DOHH2 (cell line): ENCODE measurements around the gene ZBTB38.

Experiments used
- EZH2phosphoT487 ChIP-seq: fragments of 200-600 bp; sonication (generic); IDR thresholded peaks from 2 replicates; pipeline ENCODE4 v1.6.1; 2017; ENCODE audit warnings: borderline replicate concordance, mild to moderate bottlenecking, antibody characterized with exemption, low read length, moderate library complexity, mixed read lengths
- TF ChIP-seq, protein P1 (sequence below): fragments of 200-600 bp; sonication (generic); IDR thresholded peaks from one replicate; pipeline ENCODE4 v1.5.1; 2014; ENCODE audit warnings: antibody characterized with exemption, mild to moderate bottlenecking, low read depth, low read length; ENCODE audit not compliant: poor library complexity, severe bottlenecking

DNA sequence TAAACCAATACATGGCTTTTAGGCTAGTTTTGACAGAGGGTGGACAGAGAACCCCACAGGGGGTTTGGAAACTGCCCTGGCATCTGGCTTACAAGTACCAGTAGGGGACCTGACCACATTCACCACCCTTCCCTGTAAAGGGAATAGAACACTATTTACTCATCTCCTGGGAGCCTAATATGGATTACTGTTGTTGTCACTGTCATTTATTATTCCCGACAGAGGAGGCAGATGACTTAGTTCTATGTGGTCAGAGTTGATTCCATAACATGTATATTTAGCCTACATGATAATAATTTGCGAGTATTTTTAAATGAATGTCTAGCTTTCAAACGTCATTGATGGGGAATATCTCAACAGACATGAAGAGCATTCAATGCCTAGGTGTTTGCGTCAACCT lies 15.9 kb downstream of the ZBTB38 start:
- TF ChIP-seq EZH2phosphoT487: no peak
- TF ChIP-seq, protein P1, sequence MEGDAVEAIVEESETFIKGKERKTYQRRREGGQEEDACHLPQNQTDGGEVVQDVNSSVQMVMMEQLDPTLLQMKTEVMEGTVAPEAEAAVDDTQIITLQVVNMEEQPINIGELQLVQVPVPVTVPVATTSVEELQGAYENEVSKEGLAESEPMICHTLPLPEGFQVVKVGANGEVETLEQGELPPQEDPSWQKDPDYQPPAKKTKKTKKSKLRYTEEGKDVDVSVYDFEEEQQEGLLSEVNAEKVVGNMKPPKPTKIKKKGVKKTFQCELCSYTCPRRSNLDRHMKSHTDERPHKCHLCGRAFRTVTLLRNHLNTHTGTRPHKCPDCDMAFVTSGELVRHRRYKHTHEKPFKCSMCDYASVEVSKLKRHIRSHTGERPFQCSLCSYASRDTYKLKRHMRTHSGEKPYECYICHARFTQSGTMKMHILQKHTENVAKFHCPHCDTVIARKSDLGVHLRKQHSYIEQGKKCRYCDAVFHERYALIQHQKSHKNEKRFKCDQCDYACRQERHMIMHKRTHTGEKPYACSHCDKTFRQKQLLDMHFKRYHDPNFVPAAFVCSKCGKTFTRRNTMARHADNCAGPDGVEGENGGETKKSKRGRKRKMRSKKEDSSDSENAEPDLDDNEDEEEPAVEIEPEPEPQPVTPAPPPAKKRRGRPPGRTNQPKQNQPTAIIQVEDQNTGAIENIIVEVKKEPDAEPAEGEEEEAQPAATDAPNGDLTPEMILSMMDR: no peak
